Measurements from ENCODE around the gene CEP43. TPM values are rescaled to one million over a fixed set of nuclear protein-coding genes. Genes with fewer than 3 reads are reported as not detected.

The CEP43 gene
- total and polyA plus RNA-seq, 10 of the 15 experiments (the other 5 are each of a cell fraction or from before 2014, with no cell fraction given), result 7.7 to 49.9 (median 24.6) TPM

DNA sequence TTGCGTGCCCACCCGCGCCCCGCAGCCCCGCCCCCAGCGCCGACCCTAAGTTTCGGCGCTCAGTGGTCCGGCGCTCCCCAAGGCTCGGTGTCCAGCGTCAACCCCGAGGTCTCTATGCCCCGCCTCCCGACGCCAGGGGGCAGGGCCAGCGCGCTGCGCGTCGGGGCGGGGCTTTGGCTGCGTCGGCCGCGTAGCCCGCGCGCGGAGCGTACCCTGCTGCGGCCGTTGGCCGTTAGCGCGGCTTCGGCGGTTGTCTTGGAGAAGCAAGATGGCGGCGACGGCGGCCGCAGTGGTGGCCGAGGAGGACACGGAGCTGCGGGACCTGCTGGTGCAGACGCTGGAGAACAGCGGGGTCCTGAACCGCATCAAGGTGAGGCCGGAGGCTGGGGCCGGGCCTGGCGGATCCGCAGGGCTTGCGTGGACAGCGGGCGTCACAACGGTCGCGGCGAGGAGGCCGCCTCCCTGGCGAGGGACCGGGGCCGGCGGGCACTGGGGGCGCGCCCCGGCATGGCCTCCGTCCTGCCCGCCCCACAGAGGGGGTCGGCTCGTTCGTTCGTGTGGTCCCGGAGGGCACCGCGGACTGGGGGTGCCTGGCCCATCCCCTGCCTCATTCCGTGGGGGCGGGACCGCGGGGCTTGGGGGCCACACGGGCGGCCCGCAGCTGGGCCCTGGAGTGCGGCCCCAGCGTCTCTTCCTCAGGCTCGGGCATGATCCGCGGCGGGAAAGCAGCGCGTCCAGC lies at the start of gene CEP43 (continued):
- TF ChIP-seq, protein P1, sequence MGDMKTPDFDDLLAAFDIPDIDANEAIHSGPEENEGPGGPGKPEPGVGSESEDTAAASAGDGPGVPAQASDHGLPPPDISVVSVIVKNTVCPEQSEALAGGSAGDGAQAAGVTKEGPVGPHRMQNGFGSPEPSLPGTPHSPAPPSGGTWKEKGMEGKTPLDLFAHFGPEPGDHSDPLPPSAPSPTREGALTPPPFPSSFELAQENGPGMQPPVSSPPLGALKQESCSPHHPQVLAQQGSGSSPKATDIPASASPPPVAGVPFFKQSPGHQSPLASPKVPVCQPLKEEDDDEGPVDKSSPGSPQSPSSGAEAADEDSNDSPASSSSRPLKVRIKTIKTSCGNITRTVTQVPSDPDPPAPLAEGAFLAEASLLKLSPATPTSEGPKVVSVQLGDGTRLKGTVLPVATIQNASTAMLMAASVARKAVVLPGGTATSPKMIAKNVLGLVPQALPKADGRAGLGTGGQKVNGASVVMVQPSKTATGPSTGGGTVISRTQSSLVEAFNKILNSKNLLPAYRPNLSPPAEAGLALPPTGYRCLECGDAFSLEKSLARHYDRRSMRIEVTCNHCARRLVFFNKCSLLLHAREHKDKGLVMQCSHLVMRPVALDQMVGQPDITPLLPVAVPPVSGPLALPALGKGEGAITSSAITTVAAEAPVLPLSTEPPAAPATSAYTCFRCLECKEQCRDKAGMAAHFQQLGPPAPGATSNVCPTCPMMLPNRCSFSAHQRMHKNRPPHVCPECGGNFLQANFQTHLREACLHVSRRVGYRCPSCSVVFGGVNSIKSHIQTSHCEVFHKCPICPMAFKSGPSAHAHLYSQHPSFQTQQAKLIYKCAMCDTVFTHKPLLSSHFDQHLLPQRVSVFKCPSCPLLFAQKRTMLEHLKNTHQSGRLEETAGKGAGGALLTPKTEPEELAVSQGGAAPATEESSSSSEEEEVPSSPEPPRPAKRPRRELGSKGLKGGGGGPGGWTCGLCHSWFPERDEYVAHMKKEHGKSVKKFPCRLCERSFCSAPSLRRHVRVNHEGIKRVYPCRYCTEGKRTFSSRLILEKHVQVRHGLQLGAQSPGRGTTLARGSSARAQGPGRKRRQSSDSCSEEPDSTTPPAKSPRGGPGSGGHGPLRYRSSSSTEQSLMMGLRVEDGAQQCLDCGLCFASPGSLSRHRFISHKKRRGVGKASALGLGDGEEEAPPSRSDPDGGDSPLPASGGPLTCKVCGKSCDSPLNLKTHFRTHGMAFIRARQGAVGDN (IDR thresholded peaks at IDR 0.05), result 0 out of 2 replicates have a peak, but pooled peaks have one; percentile 13
- TF ChIP-seq CREM (IDR thresholded peaks at IDR 0.05; ENCODE audit: low read depth), result peak; percentile 36; the same call in 1 of the 2 replicates
- peak; percentile 97 for TF ChIP-seq YY1 (IDR thresholded peaks at IDR 0.05; ENCODE audit: low read depth, low read length)
- TF ChIP-seq, protein P2, sequence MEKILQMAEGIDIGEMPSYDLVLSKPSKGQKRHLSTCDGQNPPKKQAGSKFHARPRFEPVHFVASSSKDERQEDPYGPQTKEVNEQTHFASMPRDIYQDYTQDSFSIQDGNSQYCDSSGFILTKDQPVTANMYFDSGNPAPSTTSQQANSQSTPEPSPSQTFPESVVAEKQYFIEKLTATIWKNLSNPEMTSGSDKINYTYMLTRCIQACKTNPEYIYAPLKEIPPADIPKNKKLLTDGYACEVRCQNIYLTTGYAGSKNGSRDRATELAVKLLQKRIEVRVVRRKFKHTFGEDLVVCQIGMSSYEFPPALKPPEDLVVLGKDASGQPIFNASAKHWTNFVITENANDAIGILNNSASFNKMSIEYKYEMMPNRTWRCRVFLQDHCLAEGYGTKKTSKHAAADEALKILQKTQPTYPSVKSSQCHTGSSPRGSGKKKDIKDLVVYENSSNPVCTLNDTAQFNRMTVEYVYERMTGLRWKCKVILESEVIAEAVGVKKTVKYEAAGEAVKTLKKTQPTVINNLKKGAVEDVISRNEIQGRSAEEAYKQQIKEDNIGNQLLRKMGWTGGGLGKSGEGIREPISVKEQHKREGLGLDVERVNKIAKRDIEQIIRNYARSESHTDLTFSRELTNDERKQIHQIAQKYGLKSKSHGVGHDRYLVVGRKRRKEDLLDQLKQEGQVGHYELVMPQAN (conservative IDR thresholded peaks at IDR 0.05), result peak; percentile 90
- TF ChIP-seq CBX3 (IDR thresholded peaks at IDR 0.05; ENCODE audit: borderline replicate concordance, low read depth), result no peak
- TF ChIP-seq SIN3A (IDR thresholded peaks at IDR 0.05; ENCODE audit: low read depth, low read length), result peak; percentile 87; the same call in 1 of the 2 replicates
- peak; percentile 51 for TF ChIP-seq RELA (IDR thresholded peaks at IDR 0.05; ENCODE audit: borderline replicate concordance, partially characterized antibody)
- TF ChIP-seq EGR1 (IDR thresholded peaks at IDR 0.05; ENCODE audit: borderline replicate concordance in 1 of 2, low read depth in 2 of 2, low read length in 2 of 2), result peak; percentile 11 to 93; a peak in 1 of 3 replicates
- peak; percentile 84; the same call in 1 of the 2 replicates for TF ChIP-seq GATAD2B (conservative IDR thresholded peaks at IDR 0.05; ENCODE audit: low read depth)
- TF ChIP-seq, protein P3, sequence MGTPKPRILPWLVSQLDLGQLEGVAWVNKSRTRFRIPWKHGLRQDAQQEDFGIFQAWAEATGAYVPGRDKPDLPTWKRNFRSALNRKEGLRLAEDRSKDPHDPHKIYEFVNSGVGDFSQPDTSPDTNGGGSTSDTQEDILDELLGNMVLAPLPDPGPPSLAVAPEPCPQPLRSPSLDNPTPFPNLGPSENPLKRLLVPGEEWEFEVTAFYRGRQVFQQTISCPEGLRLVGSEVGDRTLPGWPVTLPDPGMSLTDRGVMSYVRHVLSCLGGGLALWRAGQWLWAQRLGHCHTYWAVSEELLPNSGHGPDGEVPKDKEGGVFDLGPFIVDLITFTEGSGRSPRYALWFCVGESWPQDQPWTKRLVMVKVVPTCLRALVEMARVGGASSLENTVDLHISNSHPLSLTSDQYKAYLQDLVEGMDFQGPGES (IDR thresholded peaks at IDR 0.05), result 0 out of 2 replicates have a peak, but pooled peaks have one; percentile 25
- TF ChIP-seq SRF (IDR thresholded peaks at IDR 0.05; ENCODE audit: low read depth in 2 of 2, low read length in 2 of 2), result peak in 1 of 2 experiments; percentile 52; a peak in 1 of 4 replicates
- no peak for TF ChIP-seq POLR2AphosphoS2 (IDR thresholded peaks at IDR 0.05; ENCODE audit: low read depth, low read length)
- peak; percentile 35; the same call in 1 of the 2 replicates for TF ChIP-seq ZNF217 (IDR thresholded peaks at IDR 0.05)
- TF ChIP-seq TAF1 (IDR thresholded peaks at IDR 0.05; ENCODE audit: borderline replicate concordance, low read depth, low read length), result peak; percentile 54; the same call in 1 of the 2 replicates
- 0 out of 2 replicates have a peak, but pooled peaks have one; percentile 55 for TF ChIP-seq ZNF207 (IDR thresholded peaks at IDR 0.05; ENCODE audit: borderline replicate concordance)
- TF ChIP-seq NR2F1 (conservative IDR thresholded peaks at IDR 0.05), result peak; percentile 77
- peak; percentile 13 for TF ChIP-seq SIX5 (IDR thresholded peaks at IDR 0.05; ENCODE audit: low read depth, low read length, severe bottlenecking)
- peak; percentile 72; the same call in 1 of the 2 replicates for TF ChIP-seq BMI1 (IDR thresholded peaks at IDR 0.05; ENCODE audit: borderline replicate concordance)
